HG03159 (cell line): ENCODE results near the gene CFAP92.
"Not testable (repeated sequence)": the region's sequence is repeated elsewhere in the genome, so short reads cannot be mapped to it uniquely, and the experiment has no call there.

Experiments
- ATAC-seq: cut with Tn5 transposase; IDR thresholded peaks from one replicate; pipeline ENCODE4 v1.9.1; 2021; ENCODE audit warnings: mild to moderate bottlenecking, moderate library complexity; ENCODE audit not compliant: unreplicated experiment

The CFAP92 gene

GRCh38 chr3:128945041-128945877 lies 48.6 kb downstream of the CFAP92 start:
- ATAC-seq = no peak

DNA sequence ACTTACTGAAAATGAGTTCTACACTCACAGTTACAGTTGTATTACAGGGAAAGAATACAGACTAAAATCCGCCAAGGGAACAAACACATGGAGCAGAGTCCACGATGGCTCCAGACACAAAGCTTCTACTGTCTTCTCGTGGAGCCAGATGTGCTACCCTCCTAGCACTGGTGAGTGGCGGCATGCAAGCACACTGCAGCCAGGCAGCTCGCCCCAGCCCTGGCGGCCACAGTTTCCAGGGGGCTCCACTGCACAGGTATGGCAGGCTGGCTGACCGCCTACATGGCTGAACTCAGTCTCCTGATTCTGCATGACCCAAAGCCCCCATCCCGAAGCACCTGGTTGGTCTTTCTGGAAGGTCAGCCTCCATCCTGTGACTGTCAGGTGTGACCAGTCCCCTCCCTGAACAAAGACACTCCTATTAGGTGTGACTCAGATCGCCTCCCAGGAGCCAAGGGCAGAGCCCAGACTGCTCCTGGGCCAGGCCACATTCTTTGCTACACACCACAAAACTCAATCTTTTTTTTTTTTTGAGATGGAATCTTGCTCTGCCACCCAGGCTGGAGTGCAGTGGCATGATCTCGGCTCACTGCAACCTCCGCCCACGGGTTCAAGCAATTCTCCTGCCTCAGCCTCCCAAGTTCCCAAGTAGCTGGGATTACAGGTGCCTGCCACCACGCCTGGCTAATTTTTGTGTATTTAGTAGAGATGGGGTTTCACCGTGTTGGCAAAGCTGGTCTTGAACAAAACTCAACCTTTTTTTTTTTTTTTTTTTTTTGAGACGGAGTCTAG lies 51.5 kb downstream of the CFAP92 start:
- no peak for ATAC-seq

DNA sequence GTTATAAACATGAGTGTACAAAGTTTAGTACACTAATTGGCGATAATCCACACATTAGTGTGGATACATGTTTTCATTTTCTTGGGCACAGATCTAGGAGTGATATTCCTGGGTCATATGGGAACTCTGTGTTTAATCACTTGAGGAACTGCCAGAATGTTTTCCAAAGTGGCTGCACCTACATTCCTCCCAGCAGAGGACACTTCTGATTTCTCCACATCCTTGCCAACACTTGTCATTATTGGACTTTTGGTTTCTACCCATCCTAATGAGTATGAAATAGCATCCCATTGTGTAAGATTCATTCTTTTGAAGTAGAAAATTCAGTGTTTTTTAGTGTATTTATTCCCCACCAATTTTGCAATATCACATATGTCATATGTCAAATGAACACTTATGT lies 53.6 kb downstream of the CFAP92 start:
- no peak for ATAC-seq

GRCh38 chr3:128936341-128936740 lies 57.5 kb downstream of the CFAP92 start:
- ATAC-seq = no peak

DNA sequence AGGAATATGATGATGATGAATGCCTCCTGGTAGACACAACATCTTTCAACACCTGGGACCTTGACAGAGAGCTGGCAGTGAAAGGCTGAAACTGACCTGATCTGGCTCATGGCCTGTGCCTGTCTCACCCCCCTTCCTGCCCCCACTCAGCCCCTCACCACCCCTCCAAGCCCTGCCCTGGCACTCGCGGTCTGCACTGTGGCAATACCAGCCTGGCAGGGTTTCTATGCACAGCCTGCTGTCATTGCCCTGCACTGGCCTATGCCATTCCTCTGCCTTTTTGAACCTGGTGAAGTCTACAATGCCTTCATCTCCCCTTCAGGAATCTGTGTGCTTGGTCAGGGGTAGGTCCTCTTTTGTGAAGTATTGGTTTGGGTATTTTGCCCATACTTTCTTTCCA lies 58.0 kb downstream of the CFAP92 start:
- ATAC-seq = no peak

DNA sequence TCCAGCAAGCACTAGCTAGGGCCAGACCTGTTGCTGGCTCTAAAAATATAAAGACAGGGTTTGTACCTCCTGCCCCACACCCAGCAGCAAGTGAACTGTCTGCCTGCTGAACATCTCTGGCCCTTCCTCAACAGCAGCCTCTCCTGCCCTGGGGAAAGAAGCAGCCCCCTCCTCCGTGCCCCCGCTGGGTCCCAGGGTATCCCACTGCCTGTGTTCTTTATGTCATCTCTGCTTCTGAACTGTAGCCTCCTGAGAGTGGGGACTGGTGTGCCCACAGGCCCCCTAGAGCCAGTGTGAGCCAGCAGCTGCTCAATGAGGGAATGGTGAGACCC lies 60.0 kb downstream of the CFAP92 start:
- ATAC-seq = no peak

DNA sequence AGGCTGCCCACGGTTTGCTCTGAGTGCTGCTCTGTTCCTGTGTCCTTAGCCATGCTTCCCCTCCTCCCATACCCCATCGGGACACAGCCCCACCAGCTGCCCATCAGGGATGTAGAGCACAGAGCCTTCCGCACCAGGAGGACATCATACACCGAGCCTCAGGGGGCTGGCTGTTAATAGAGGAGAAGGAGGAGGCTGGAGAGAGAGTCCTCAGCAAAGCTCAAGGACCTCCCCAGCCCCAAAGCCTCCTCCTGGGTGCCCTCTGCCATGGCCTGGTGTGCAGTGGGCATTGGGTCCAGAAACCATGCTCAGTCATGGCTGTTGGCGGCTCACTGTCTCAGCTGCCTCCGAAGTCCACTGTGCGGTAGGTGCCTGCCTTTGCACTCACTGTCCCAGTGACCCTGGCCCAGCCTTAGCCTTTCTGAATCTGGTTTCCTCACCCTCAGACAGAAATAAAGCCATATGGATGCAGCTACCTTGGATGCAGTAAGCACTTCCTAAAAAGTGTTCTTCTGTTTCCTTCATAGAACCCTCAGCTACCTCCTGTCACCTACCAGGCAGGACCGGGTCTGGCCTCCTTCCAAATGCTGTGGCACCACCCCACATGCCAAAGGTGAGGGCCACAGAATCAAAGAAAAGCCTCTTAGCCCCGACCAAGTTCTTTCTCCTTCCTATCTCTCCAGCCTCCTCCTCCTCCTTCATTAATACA lies 60.5 kb downstream of the CFAP92 start:
- no peak for ATAC-seq

- ATAC-seq = no peak
Measured at GRCh38 chr3:128932516-128933212, 61.2 kb downstream of the CFAP92 start.

GRCh38 chr3:128931046-128931445 lies 62.8 kb downstream of the CFAP92 start:
- ATAC-seq = no peak

- no peak for ATAC-seq
Measured at GRCh38 chr3:128929364-128929763, 64.5 kb downstream of the CFAP92 start.

- ATAC-seq = not testable (repeated sequence)
Measured at GRCh38 chr3:128923986-128924385, 69.9 kb downstream of the CFAP92 start.

DNA sequence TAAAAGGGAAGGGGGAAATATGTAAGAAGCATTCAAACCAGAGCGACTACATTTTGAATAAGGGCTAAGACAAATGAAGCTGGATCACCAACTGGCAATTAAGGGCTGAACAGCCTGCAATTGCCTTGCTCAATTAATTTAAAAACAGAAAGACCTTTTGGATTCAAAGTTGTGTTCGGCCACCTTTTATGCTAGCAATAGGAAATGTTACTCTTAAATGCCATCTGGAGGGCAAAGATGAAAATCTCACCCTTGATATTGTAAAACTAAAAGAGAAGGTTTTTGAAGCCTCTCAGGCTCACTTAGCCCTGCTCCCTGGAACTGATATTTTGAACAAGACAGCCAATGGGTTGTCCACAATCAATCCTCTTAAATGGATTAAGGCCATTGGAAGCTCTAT lies 70.3 kb downstream of the CFAP92 start:
- ATAC-seq = no peak

GRCh38 chr3:128922804-128923459 lies 70.9 kb downstream of the CFAP92 start:
- no peak for ATAC-seq

GRCh38 chr3:128919988-128920387 lies 73.9 kb downstream of the CFAP92 start:
- ATAC-seq = no peak

- ATAC-seq = no peak
Measured at GRCh38 chr3:128917291-128917690, 76.6 kb downstream of the CFAP92 start.

DNA sequence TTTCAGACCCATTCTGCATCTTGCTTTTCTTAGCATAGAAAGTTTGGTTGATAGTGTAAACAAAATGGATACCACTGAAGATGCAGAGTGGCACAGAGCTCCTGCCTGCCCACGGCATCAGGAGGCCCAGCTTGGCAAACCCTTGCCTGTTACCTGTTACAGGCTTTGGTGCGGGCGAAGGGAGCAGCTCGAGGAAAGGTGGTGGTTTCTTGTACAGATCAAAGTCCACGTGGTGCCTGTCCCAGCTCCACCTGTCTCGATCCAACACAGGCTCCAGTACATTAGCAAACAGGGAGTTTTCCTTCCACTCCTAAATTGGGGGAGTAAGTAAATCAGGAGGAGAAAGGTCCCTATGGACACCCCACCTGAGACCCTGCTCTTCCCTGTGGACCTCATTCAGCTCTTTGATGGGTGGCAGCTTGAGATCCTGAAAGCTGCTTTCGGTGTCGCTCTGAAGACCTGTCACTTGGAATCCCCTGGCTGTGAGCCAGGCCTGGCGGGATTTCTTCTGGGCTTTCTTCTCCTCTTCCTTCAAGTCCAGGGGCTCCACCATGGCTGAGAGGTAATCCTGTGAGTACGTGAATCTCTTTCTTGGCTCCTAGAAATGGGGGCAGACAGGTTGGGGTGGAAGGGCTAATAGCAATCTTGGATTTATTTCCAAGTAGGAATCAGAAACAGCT lies 78.8 kb downstream of the CFAP92 start:
- no peak for ATAC-seq

DNA sequence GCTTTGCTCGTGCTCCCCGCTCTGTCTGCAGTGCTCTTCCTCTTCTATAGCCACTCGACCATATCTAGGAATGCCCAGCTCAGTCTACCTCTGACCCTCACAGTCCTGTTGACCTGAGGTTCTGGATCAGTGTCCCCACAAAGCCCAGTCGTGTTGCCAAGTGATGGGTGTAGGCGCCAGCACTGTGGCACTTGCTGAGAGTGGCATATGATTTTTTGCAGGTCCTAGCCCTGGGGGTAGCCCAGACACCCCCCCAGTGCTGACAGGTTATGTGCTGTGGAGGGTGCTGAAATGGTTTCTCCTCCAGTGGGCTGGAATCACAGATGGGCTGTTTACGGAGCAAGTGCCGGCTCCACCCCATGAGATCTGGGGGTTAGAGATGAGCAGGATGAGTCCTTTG lies 82.0 kb downstream of the CFAP92 start:
- ATAC-seq = no peak

- ATAC-seq = no peak
Measured at GRCh38 chr3:128910006-128910405, 83.9 kb downstream of the CFAP92 start.

- no peak for ATAC-seq
Measured at GRCh38 chr3:128908951-128909350, 84.9 kb downstream of the CFAP92 start.
